Measurements from ENCODE around the gene KIFAP3.

The KIFAP3 gene

DNA sequence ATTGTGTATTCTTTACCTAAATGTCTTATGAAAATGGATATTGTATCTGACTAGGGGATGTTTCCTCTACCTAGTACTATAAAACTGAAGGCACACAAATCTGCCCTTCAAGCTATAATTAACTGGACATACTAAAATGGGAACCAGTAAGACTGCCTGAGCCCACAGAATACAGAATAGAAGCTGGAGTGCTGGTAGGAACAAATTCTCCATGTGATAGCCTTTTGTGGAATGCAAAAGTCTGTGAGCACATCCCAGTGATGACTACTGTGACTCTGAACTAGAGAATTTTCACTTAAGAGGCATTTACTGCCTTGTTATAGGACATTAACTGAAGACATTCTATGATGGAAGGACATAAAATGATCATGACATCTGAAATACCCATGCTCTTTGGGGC lies 30.3 kb downstream of the KIFAP3 start:
- Histone ChIP-seq H3K27ac (no peak overlapping the region), H3K36me3 (ENCODE audit: control insufficient read depth, insufficient read depth, low read length) (no peaks in the 10 kb centered on the region)
- no peak for TF ChIP-seq CTCF (IDR thresholded peaks at IDR 0.05)

GRCh38 chr1:170041423-170042192 lies 32.9 kb downstream of the KIFAP3 start:
- Histone ChIP-seq H3K27ac (no peak overlapping the region), H3K4me1 (no peaks in the 10 kb centered on the region), H3K27me3 (ENCODE audit: control insufficient read depth, insufficient read depth, low read length) (no peaks in the 10 kb centered on the region), H3K79me2 (no peaks in the 10 kb centered on the region), H3K4me2 (ENCODE audit: low read length) (no peak overlapping the region), H3K4me3 (ENCODE audit: low read depth, low read length) (no peak overlapping the region), H3K9me3 (ENCODE audit: control insufficient read depth, low read length) (no peaks in the 10 kb centered on the region), H2AFZ (no peak overlapping the region), H3K36me3 (ENCODE audit: control insufficient read depth, insufficient read depth, low read length) (no peaks in the 10 kb centered on the region), H3K9ac (no peak overlapping the region)
- no peak for TF ChIP-seq CTCF (IDR thresholded peaks at IDR 0.05)

More for the DNA sequence above, 30.3 kb downstream of the KIFAP3 start:
- H3K4me3 ChIP-seq (ENCODE audit: low read depth, low read length): no peak overlapping the region
- H3K27me3 ChIP-seq (ENCODE audit: control insufficient read depth, insufficient read depth, low read length): no peaks in the 10 kb centered on the region
- H3K79me2 ChIP-seq: no peaks in the 10 kb centered on the region
- no peak overlapping the region for H3K4me2 ChIP-seq (ENCODE audit: low read length)
- no peak overlapping the region for H2AFZ ChIP-seq
- no peak overlapping the region for H3K9ac ChIP-seq
- H3K9me3 ChIP-seq (ENCODE audit: control insufficient read depth, low read length): no peaks in the 10 kb centered on the region
- no peaks in the 10 kb centered on the region for H3K4me1 ChIP-seq

- Histone ChIP-seq H3K4me2 (ENCODE audit: low read length) (no peak overlapping the region), H3K79me2 (no peaks in the 10 kb centered on the region), H3K36me3 (ENCODE audit: control insufficient read depth, insufficient read depth, low read length) (no peaks in the 10 kb centered on the region), H3K27me3 (ENCODE audit: control insufficient read depth, insufficient read depth, low read length) (no peaks in the 10 kb centered on the region), H3K9ac (no peak overlapping the region), H3K9me3 (ENCODE audit: control insufficient read depth, low read length) (no peaks in the 10 kb centered on the region), H3K27ac (no peak overlapping the region), H3K4me3 (ENCODE audit: low read depth, low read length) (no peak overlapping the region), H3K4me1 (no peaks in the 10 kb centered on the region), H2AFZ (no peak overlapping the region)
- no peak for TF ChIP-seq CTCF (IDR thresholded peaks at IDR 0.05)
These were observed 41.8 kb downstream of the KIFAP3 start for GRCh38 chr1:170032531-170033280.

DNA sequence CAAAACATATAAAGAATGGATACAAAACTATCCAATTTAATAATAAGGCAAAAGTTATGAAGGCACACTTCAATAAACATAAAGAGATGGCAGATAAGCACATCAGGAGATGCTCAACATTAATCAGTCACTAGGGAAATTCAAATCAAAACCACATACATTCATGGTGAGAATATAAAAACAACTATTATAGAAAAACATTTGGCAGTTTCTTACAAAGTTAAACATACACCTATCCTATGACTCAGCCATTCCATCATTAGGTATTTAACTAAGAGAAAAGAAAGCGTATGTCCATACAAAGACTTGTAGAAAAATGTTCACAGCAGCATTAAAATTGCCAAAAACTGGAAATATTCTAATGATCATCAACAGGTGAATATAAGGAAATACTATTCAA lies 44.3 kb downstream of the KIFAP3 start:
- H3K27me3 ChIP-seq (ENCODE audit: control insufficient read depth, insufficient read depth, low read length): no peaks in the 10 kb centered on the region
- H3K4me1 ChIP-seq: no peaks in the 10 kb centered on the region
- no peak overlapping the region for H3K27ac ChIP-seq
- no peaks in the 10 kb centered on the region for H3K79me2 ChIP-seq
- no peaks in the 10 kb centered on the region for H3K36me3 ChIP-seq (ENCODE audit: control insufficient read depth, insufficient read depth, low read length)
- no peak overlapping the region for H3K4me3 ChIP-seq (ENCODE audit: low read depth, low read length)
- no peak overlapping the region for H2AFZ ChIP-seq
- H3K9me3 ChIP-seq (ENCODE audit: control insufficient read depth, low read length): no peaks in the 10 kb centered on the region
- TF ChIP-seq CTCF (IDR thresholded peaks at IDR 0.05): no peak
- no peak overlapping the region for H3K4me2 ChIP-seq (ENCODE audit: low read length)
- no peak overlapping the region for H3K9ac ChIP-seq

Data from parathyroid adenoma (tissue), 2 donors.